SK-N-SH (cell line): ENCODE data around the gene IZUMO4.

Experiments used
- CTCF ChIP-seq: fragments of 200-600 bp; sonication (generic); IDR thresholded peaks from 2 replicates; pipeline ENCODE4 v1.6.1; 2017; ENCODE audit warnings: antibody characterized with exemption, mild to moderate bottlenecking, moderate library complexity
- POLR2AphosphoS5 ChIP-seq: IDR thresholded peaks from 2 replicates; pipeline ENCODE4 v1.6.1; 2012; ENCODE audit warnings: low read depth, low read length
- RCOR1 ChIP-seq: fragments of 150-350 bp; IDR thresholded peaks from 2 replicates; pipeline ENCODE4 v1.6.1; 2017; ENCODE audit warnings: antibody characterized with exemption, low read length
- SIN3A ChIP-seq: IDR thresholded peaks from 2 replicates; pipeline ENCODE4 v1.6.1; 2012; ENCODE audit warnings: low read depth, mild to moderate bottlenecking, low read length, moderate library complexity, borderline replicate concordance
- USF2 ChIP-seq: fragments of 150-350 bp; IDR thresholded peaks from 2 replicates; pipeline ENCODE4 v1.6.1; 2017; ENCODE audit warnings: antibody characterized with exemption, low read length, low read depth, borderline replicate concordance

GRCh38 chr19:2059422-2060201 lies 37.1 kb upstream of the IZUMO4 start:
- TF ChIP-seq RCOR1 (no peak), POLR2AphosphoS5 (0 out of 2 replicates have a peak, but pooled peaks have one; percentile 42), SIN3A (no peak), CTCF (no peak), USF2 (no peak)
